Thyroid gland (tissue), 4 donors: Measurements from ENCODE around the gene SLC25A26. TPM values are rescaled to one million over a fixed set of nuclear protein-coding genes. Genes with fewer than 3 reads are reported as not detected.
A peak's percentile ranks its signal among the peaks of the same experiment; 100 is the strongest.

Source experiments
- DNase-seq, 2 donors: peaks; one replicate each; pipeline ENCODE4 v3.0.0-alpha.2; 2019
- H3K27ac ChIP-seq, 3 donors: fragments of 200-600 bp; sonication (generic); 1 replicate in 2 of 3; 2 replicates in 1 of 3; pipeline ENCODE4 v1.5.1; 2016 to 2019; ENCODE audit warnings: mild to moderate bottlenecking in 1 of 3, moderate library complexity in 1 of 3
- H3K27me3 ChIP-seq: fragments of 200-600 bp; sonication (generic); one replicate; pipeline ENCODE4 v1.5.1; 2019
- H3K36me3 ChIP-seq, 2 donors: fragments of 200-600 bp; sonication (generic); one replicate each; pipeline ENCODE4 v1.5.1; 2016 to 2019
- H3K4me1 ChIP-seq, 2 donors: fragments of 200-600 bp; sonication (generic); one replicate each; pipeline ENCODE4 v1.5.1; 2017 to 2019
- H3K4me3 ChIP-seq, 3 donors: fragments of 200-600 bp; sonication (generic); replicated peaks in 1 of 3; 1 replicate in 2 of 3; 2 replicates in 1 of 3; pipeline ENCODE4 v1.5.1; 2016; ENCODE audit warnings: mild to moderate bottlenecking in 1 of 3
- H3K9me3 ChIP-seq: fragments of 200-600 bp; sonication (generic); one replicate; pipeline ENCODE4 v1.5.1; 2017
- POLR2A ChIP-seq, 2 donors: fragments of 450-650 bp; IDR thresholded peaks; one replicate each; pipeline ENCODE4 v1.6.1; 2017; ENCODE audit warnings: antibody characterized with exemption in 2 of 2, mild to moderate bottlenecking in 2 of 2, moderate library complexity in 1 of 2
- WGBS, 2 donors: methylation state at CpG; one replicate each; pipeline ENCODE4 v1.1.5; 2017; 5-methylcytosine and 5-hydroxymethylcytosine counted together
- intact Hi-C: fragments of 100-400 bp; cut with DNase I; formaldehyde crosslinking; loops from one replicate; pipeline ENCODE4 v1.15.1; 2023
- small RNA-seq: library from RNA; depleted of rRNA; stranded (forward); fragments of <200 nt; gene quantifications from one replicate; pipeline ENCODE3, GENCODE V24; 2016
- total RNA-seq, 4 donors: library from RNA; depleted of rRNA; stranded (reverse); fragments of >200 nt; gene quantifications; one replicate each; pipeline ENCODE4 v1.2.3, GENCODE V29; 2016
- TF ChIP-seq, protein P1 (sequence below), 6 experiments: fragments of 200-600 bp in 3 of 6; fragments of 450-650 bp in 3 of 6; sonication (generic) in 3 of 6; IDR thresholded peaks; one replicate each; pipeline ENCODE4 v1.5.1; 2016 to 2019; ENCODE audit warnings: antibody characterized with exemption in 6 of 6, mild to moderate bottlenecking in 2 of 6, inconsistent platforms in 1 of 6, moderate library complexity in 1 of 6

Gene SLC25A26
- total RNA-seq, 4 donors from 2014 or later, result 30.9 to 34.7 (median 32.4) TPM

DNA sequence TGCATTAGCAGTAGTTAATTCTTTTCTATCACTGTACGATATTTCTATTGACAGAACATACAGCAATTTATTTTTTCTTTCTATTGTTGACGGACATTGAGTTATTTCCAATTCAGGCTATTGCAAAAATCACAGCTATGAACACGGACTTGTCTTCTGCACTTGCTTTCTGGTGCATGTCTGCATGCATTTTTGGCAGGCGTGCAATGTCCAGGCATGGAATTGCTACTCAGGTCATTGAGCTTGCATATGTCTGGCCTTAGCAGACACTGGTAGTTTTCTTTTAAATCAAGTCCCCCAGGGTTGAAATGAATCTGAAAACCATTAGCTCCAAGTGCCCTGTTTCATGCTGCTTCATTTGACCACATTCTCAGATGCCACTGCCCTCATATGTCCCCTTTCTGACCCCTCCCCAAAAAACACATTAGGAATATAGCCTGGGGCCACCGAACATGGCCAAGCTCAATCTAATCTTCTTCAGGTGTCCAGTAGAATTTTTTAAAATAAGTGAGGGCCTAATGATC lies 207.2 kb downstream of the SLC25A26 start:
- Histone ChIP-seq H3K36me3 (no peaks in the 10 kb centered on the region), H3K27me3 (no peaks in the 10 kb centered on the region), H3K4me3 (no peak overlapping the region), H3K4me1 (peaks cover 39 to 61% of the 10 kb centered on the region in 2 donors), H3K27ac (peak overlapping the region; percentile 48 to 76 (median 74)), H3K9me3 (no peaks in the 10 kb centered on the region)
- DNase-seq, result peak in 1 of 2 donors; percentile 55
- intact Hi-C loops, result no loop called here
- WGBS, 2 donors, result 80 to 83% methylated on average over 5 of the region's 5 CpGs
- TF ChIP-seq, protein P1, sequence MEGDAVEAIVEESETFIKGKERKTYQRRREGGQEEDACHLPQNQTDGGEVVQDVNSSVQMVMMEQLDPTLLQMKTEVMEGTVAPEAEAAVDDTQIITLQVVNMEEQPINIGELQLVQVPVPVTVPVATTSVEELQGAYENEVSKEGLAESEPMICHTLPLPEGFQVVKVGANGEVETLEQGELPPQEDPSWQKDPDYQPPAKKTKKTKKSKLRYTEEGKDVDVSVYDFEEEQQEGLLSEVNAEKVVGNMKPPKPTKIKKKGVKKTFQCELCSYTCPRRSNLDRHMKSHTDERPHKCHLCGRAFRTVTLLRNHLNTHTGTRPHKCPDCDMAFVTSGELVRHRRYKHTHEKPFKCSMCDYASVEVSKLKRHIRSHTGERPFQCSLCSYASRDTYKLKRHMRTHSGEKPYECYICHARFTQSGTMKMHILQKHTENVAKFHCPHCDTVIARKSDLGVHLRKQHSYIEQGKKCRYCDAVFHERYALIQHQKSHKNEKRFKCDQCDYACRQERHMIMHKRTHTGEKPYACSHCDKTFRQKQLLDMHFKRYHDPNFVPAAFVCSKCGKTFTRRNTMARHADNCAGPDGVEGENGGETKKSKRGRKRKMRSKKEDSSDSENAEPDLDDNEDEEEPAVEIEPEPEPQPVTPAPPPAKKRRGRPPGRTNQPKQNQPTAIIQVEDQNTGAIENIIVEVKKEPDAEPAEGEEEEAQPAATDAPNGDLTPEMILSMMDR (IDR thresholded peaks at IDR 0.05), result no peak
- TF ChIP-seq POLR2A (IDR thresholded peaks at IDR 0.05), result no peak

Small RNA genes within 50 kb of the gene (small RNA-seq; reads per million reads assigned to genes)
- not detected for gene RN7SL482P
- gene RNU6-787P, result not detected

Other genes starting within 250 kb of the SLC25A26 start
- gene MAGI1, start 182.1 kb upstream of the SLC25A26 start, total RNA-seq, result 100 to 1,000 TPM in 1 of 4 donors, 10 to 100 TPM in 3; 60.5 to 123 (median 87.5) TPM